Smooth muscle cell of the brain vasculature (primary cell): ENCODE measurements around the gene PEPD.

ENCODE experiments used
- DNase-seq: peaks from one replicate; pipeline ENCODE4 v3.0.0-alpha.2; 2012; ENCODE audit warnings: low read depth, low spot score

The PEPD gene

GRCh38 chr19:33422369-33423180 is 99.0 kb downstream of the PEPD start:
- DNase-seq, result no peak

- no peak for DNase-seq
Observed at GRCh38 chr19:33421368-33421767, 100.2 kb downstream of the PEPD start.

- DNase-seq, result no peak
Observed at GRCh38 chr19:33420821-33421220, 100.8 kb downstream of the PEPD start.

GRCh38 chr19:33419788-33420130 is 101.8 kb downstream of the PEPD start:
- no peak for DNase-seq

GRCh38 chr19:33418871-33419787 is 102.5 kb downstream of the PEPD start:
- DNase-seq, result no peak

- DNase-seq, result no peak
Observed at GRCh38 chr19:33418461-33418860, 103.1 kb downstream of the PEPD start.

- DNase-seq, result no peak
Observed at GRCh38 chr19:33417751-33418150, 103.8 kb downstream of the PEPD start.

- DNase-seq, result no peak
Observed at GRCh38 chr19:33416307-33417215, 105.0 kb downstream of the PEPD start.

GRCh38 chr19:33414667-33415605 is 106.7 kb downstream of the PEPD start:
- DNase-seq, result no peak

- DNase-seq, result no peak
Observed at GRCh38 chr19:33413868-33414666, 107.5 kb downstream of the PEPD start.

- no peak for DNase-seq
Observed at GRCh38 chr19:33413426-33413725, 108.2 kb downstream of the PEPD start.

GRCh38 chr19:33412601-33413425 is 108.8 kb downstream of the PEPD start:
- DNase-seq, result no peak

GRCh38 chr19:33411621-33412180 is 109.9 kb downstream of the PEPD start:
- DNase-seq, result no peak

- no peak for DNase-seq
Observed at GRCh38 chr19:33410915-33411401, 110.6 kb downstream of the PEPD start.

- DNase-seq, result no peak
Observed at GRCh38 chr19:33409906-33410685, 111.5 kb downstream of the PEPD start.

GRCh38 chr19:33408538-33409434 is 112.8 kb downstream of the PEPD start:
- DNase-seq, result no peak

GRCh38 chr19:33408116-33408515 is 113.5 kb downstream of the PEPD start:
- no peak for DNase-seq
